Right kidney (tissue), 1 donor: ENCODE results near the gene MORN1.

Source experiments
- DNase-seq: peaks from one replicate; pipeline ENCODE4 v3.0.0-alpha.2; 2016

MORN1 gene

GRCh38 chr1:2385606-2386280, 5.6 kb downstream of the MORN1 start:
- DNase-seq = no peak

- DNase-seq = no peak
Measured at GRCh38 chr1:2384941-2385481, 6.3 kb downstream of the MORN1 start.

DNA sequence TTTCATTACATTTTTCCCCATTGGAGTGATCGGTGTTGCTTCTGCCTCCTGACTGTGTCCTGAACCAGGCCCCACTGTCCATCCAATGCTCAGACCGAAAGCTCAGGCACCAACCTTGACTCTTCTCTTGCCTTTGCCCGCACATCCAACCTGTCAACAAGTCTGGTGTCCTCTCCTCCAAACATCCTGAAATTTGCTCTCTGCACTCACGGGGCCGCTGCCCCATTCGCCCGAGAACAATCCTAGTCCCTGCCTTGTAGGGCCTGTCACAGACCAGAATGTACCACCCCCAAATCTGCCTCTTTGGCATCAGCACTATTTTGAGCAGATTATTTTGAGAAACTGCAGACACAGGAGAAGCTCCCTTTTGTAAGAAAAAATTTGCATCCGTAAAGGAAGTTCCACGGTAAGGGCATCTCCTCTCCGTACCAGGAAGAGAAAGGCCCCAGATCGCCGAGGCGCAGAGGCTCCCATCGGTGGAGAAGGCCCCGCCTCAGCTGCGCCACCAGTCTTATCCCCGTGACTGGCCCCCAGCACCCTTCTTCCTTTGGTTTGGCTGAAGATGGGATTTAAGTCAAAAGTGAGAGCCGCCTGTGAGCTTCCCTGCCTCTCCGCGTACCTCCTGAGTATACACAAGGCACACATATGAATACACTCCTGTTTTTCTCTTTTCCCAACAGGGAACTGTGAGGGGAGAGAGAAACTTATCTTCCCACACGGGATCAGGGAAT, 7.1 kb downstream of the MORN1 start:
- no peak for DNase-seq

DNA sequence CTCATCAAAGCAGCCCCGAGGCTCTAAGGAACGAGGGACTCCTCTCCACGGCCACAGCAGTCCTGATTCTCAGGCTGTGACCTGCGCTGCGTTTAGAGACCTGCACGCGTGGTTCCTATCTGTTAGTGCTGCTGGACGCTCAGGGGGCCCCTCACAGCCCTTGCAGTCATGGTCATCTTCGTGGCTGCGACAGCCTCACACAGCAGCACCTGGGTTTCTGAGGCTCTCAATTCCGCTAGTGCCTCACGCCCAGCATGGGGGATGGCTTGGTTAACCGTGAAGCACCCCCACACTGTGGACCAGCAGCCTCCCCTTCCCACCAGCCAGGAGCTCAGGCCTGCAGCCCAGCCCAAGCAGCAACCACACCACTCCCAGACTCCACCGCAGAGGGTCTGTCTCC, 7.8 kb downstream of the MORN1 start:
- no peak for DNase-seq

- no peak for DNase-seq
Measured at GRCh38 chr1:2382621-2383361, 8.6 kb downstream of the MORN1 start.

DNA sequence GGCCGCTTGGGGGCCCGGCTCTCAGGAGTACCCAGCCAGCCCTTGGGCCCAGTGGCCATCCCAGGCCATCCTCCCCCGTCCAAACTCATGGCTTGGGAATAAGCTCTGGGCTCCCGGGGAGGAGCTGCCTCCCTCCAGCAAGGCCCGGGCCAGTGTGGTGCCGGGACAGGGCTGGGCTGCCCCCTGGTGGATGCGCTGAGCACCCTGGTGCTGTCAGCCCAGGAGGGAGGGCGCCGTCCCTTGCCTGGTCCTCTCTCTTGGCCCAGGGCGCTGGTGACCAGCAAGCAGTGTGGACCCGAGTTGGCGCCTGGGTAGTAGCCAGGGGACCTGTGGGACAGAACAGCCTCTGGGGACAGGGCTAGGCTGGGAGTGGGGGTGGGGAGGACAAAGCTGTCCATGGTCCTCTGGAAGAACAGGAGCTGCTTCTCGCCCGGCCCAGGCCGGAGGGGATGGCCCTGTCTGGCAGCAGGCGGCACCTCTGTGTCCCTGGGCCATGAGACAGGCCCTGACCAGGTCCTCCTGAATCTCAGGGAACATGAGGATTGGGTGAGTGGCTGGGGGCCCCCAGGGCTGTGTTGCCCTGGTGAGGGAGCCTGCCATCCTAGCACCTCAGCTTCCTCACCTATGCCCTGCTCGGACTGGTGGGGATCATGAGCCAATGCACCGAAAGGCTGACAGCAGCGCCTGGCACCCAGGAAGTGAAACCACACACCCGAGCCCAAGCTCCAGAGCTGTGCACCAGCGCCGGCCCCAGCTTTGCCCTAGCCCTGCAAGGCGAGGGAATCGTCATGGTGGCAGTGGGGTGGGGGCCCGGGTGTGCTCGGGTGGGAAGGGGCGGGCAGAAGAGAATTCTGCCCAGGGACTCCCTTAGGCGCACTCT, 9.4 kb downstream of the MORN1 start:
- peak; percentile 73 for DNase-seq

- DNase-seq = no peak
Measured at GRCh38 chr1:2380816-2381591, 10.3 kb downstream of the MORN1 start.

- no peak for DNase-seq
Measured at GRCh38 chr1:2379733-2380404, 11.5 kb downstream of the MORN1 start.

- no peak for DNase-seq
Measured at GRCh38 chr1:2378956-2379732, 12.2 kb downstream of the MORN1 start.

- no peak for DNase-seq
Measured at GRCh38 chr1:2378441-2378851, 12.9 kb downstream of the MORN1 start.

GRCh38 chr1:2377751-2378440, 13.5 kb downstream of the MORN1 start:
- no peak for DNase-seq

GRCh38 chr1:2376931-2377672, 14.3 kb downstream of the MORN1 start:
- no peak for DNase-seq

- DNase-seq = no peak
Measured at GRCh38 chr1:2376261-2376741, 15.1 kb downstream of the MORN1 start.

GRCh38 chr1:2375923-2376260, 15.5 kb downstream of the MORN1 start:
- DNase-seq = no peak

DNA sequence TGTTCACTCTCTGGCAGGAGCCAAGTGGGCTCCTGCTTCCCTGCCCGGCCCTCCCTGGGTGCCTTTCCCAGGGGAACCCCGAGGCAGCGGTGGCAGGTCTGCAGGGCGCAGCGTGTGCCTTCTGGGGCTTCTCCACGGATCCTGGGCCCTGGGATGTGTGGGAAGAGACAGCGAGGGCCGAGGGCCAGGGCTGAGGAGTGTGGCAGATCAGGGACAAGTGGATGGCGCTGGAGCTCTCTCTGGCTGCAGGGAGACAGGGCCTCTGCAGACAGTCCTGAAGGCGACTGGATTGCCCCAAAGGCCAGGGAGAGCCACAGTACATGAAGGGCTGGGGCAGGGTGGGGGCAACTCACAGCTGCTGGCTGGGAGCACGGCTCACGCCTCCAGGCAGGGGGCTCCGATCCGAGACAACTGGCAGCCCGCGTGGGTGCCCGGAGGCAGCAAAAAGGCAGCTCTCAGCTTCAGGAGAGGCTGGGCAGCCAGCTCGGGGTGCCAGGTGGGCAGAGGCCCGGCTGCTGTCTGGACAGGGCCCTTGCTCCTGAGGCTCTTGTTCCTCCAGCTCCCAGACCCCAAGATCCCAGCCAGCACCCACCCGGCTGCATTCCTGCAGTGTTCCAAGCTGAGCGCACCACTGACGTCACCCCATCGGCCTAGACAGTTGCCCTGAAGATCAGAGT, 16.0 kb downstream of the MORN1 start:
- no peak for DNase-seq

DNA sequence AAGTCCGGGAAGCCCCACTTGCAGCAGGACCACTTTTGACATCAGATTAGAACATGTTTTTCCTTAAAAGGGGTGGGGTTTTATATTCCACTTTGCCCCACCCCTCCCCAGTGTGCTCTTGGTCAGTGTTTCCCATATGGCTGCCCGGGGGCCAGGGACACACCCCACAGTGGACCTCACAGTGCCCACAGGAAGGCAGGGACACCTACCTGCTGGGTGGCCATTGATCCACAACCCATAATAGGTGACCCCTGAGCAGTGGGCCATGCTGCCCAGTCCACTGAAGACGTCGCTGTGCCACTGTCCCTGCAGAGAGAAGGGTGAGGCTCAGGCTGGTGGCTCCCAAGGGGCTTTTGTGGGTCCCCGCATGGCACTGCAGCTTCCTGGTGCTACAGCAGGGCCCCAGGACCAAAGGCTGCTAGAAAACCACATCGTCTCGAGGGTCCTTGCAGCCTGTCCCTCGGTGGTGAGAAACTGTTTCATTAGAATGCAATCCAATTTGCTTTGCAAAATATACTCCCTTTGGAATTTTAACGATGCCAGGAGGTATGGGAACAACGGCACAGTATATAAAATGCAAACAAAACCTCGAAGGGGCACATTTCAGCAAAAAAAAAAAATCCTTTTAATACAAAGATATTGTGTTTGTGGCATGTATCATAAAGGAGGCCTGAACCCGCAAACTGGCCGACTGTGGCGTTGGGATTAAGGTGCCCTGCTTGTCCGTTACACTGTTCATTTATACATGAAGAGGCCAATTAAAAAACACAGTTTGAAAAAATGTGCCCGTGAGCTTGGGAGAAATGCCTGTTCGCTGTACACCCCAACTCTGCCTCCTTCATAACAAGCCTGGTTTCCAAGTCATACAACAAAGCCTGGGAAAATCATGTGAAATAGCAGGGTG, 16.9 kb downstream of the MORN1 start:
- DNase-seq = no peak
